Endothelial cell of umbilical vein (primary cell): ENCODE measurements around the gene LAMP5. TPM values are rescaled to one million over a fixed set of nuclear protein-coding genes. Genes with fewer than 3 reads are reported as not detected.

Experiments
- BruUV-seq: library from RNA; stranded (reverse); fragments of 400-500 nt; replicated peaks from 2 replicates; lab custom pipeline; 2021; lab: Mats Ljungman, UMichigan
- CTCF ChIA-PET: fragments of 300-600, 350-600 bp; sonication (Branson Sonifier 250); formaldehyde crosslinking; loops from one replicate; lab custom pipeline; 2021; ENCODE audit warnings: antibody characterized with exemption, inconsistent platforms; lab: Charles Lee
- POLR2A ChIA-PET: fragments of 300-600, 350-600 bp; sonication (Branson Sonifier 250); formaldehyde crosslinking; loops from one replicate; lab custom pipeline; 2021; ENCODE audit warnings: antibody characterized with exemption, inconsistent platforms; lab: Charles Lee
- DNase-seq: peaks from one replicate; pipeline ENCODE4 v3.0.0-alpha.2; 2011; ENCODE audit warnings: low read depth, low spot score
- FAIRE-seq: peaks from 2 replicates; lab custom pipeline; 2011; peaks lifted over from hg19 to GRCh38; lab: Jason Lieb, UNC
- H2AFZ ChIP-seq: 2 replicates; pipeline ENCODE4 v1.6.0; 2012; ENCODE audit warnings: low read depth, low read length, control low read depth, inconsistent platforms
- H3K27ac ChIP-seq: 2 replicates; pipeline ENCODE4 v1.5.1; 2011; ENCODE audit warnings: low read depth, mild to moderate bottlenecking, control low read depth, low read length, moderate library complexity; ENCODE audit not compliant: insufficient read depth
- H3K27me3 ChIP-seq, 2 experiments: 2 replicates each; pipeline versions ENCODE4 v1.6.0 to v1.6.1; 2011; ENCODE audit warnings: low read length in 2 of 2, mixed read lengths in 1 of 2; ENCODE audit not compliant: control insufficient read depth in 2 of 2, insufficient read depth in 2 of 2
- H3K36me3 ChIP-seq, 2 experiments: 2 replicates in 1 of 2; 3 replicates in 1 of 2; pipeline ENCODE4 v1.5.1; 2011; ENCODE audit warnings: low read length in 2 of 2, mild to moderate bottlenecking in 1 of 2, moderate library complexity in 1 of 2; ENCODE audit not compliant: control insufficient read depth in 2 of 2, insufficient read depth in 2 of 2; ENCODE audit errors: extremely low read depth in 1 of 2
- H3K4me1 ChIP-seq: 3 replicates; pipeline ENCODE4 v1.5.1; 2011; ENCODE audit warnings: mild to moderate bottlenecking, low read length; ENCODE audit not compliant: control insufficient read depth, insufficient read depth; ENCODE audit errors: extremely low read depth
- H3K4me2 ChIP-seq: 2 replicates; pipeline ENCODE4 v1.6.1; 2011; ENCODE audit warnings: low read length, control low read depth, mixed read lengths; ENCODE audit not compliant: insufficient read depth
- H3K4me3 ChIP-seq, 3 experiments: fragments of 200-600 bp in 1 of 3; sonication (generic), shearing (Covaris generic) in 1 of 3; replicated peaks in 1 of 3; 2 replicates each; pipeline ENCODE4 v1.5.1; 2011 to 2016; ENCODE audit warnings: control low read depth in 3 of 3, low read length in 3 of 3, mild to moderate bottlenecking in 2 of 3, inconsistent platforms in 1 of 3, low read depth in 1 of 3, moderate library complexity in 1 of 3; ENCODE audit not compliant: insufficient read depth in 1 of 3
- H3K79me2 ChIP-seq: 2 replicates; pipeline ENCODE4 v1.6.0; 2012; ENCODE audit warnings: low read length, inconsistent platforms; ENCODE audit not compliant: control insufficient read depth, insufficient read depth
- H3K9ac ChIP-seq: replicated peaks from 2 replicates; pipeline ENCODE3; 2011; ENCODE audit warnings: low read length, control low read depth; ENCODE audit not compliant: insufficient read depth; ENCODE audit errors: extremely low read depth
- H3K9me1 ChIP-seq: replicated peaks from 3 replicates; pipeline ENCODE4 v1.6.0; 2011; ENCODE audit warnings: mild to moderate bottlenecking, low read length; ENCODE audit not compliant: control insufficient read depth, insufficient read depth; ENCODE audit errors: extremely low read depth
- H3K9me3 ChIP-seq: replicated peaks from 2 replicates; pipeline ENCODE4 v1.5.1; 2012; ENCODE audit warnings: low read length, inconsistent platforms; ENCODE audit not compliant: control insufficient read depth, insufficient read depth
- H4K20me1 ChIP-seq: replicated peaks from 2 replicates; pipeline ENCODE3; 2011; ENCODE audit warnings: mild to moderate bottlenecking, low read length; ENCODE audit not compliant: control insufficient read depth, insufficient read depth; ENCODE audit errors: extremely low read depth
- CTCF ChIP-seq, 2 donors: IDR thresholded peaks; 1 replicate in 1 of 2; 2 replicates in 1 of 2; pipeline ENCODE4 v1.5.1; 2011; ENCODE audit warnings: low read length in 2 of 2, mild to moderate bottlenecking in 2 of 2, moderate library complexity in 2 of 2, control low read depth in 1 of 2, inconsistent platforms in 1 of 2, low read depth in 1 of 2; ENCODE audit not compliant: insufficient read depth in 1 of 2; ENCODE audit errors: extremely low read depth in 1 of 2
- EZH2 ChIP-seq: IDR thresholded peaks from 2 replicates; pipeline ENCODE4 v1.6.1; 2012; ENCODE audit warnings: borderline replicate concordance, low read depth, mild to moderate bottlenecking, moderate library complexity, low read length, inconsistent platforms; ENCODE audit not compliant: severe bottlenecking
- FOS ChIP-seq: IDR thresholded peaks from 2 replicates; pipeline ENCODE4 v1.6.1; 2011; ENCODE audit warnings: mild to moderate bottlenecking, low read length, moderate library complexity, borderline replicate concordance; ENCODE audit not compliant: insufficient read depth
- GATA2 ChIP-seq: IDR thresholded peaks from 2 replicates; pipeline ENCODE4 v1.7.0; 2011; ENCODE audit warnings: low read depth, mild to moderate bottlenecking, moderate library complexity, mixed read lengths, low read length; ENCODE audit not compliant: insufficient read length, insufficient read depth
- JUN ChIP-seq: IDR thresholded peaks from 2 replicates; pipeline ENCODE4 v1.6.1; 2011; ENCODE audit warnings: borderline replicate concordance, low read depth; ENCODE audit not compliant: insufficient read length, insufficient read depth
- MAX ChIP-seq: IDR thresholded peaks from 2 replicates; pipeline ENCODE4 v1.6.1; 2011; ENCODE audit not compliant: insufficient read depth, insufficient read length
- MYC ChIP-seq: IDR thresholded peaks from one replicate; pipeline ENCODE4 v1.6.1; 2011; ENCODE audit warnings: mild to moderate bottlenecking, low read depth, low read length
- POLR2A ChIP-seq: IDR thresholded peaks from 2 replicates; pipeline ENCODE4 v1.6.1; 2012; ENCODE audit warnings: low read depth, mild to moderate bottlenecking, control low read depth, low read length
- POLR2AphosphoS5 ChIP-seq: IDR thresholded peaks from 2 replicates; pipeline ENCODE4 v1.6.1; 2012; ENCODE audit warnings: low read depth, mild to moderate bottlenecking, control low read depth, low read length, moderate library complexity; ENCODE audit not compliant: insufficient read depth
- dilution Hi-C: fragments of 300-500 bp; cut with MboI; formaldehyde crosslinking; loops from one replicate; pipeline ENCODE4 v1.15.0; 2019; ENCODE audit warnings: low sequenced_read_pairs; ENCODE audit not compliant: extremely low pct_ligation_motif_present
- intact Hi-C: fragments of 100-400 bp; cut with micrococcal nuclease; formaldehyde crosslinking; loops from one replicate; pipeline ENCODE4 v1.10.0; 2022
- polyA plus RNA-seq, 4 experiments: library from polyadenylated mRNA; depleted of rRNA in 3 of 4; stranded (reverse) in 3 of 4; unstranded in 1 of 4; fragments of >200 nt; gene quantifications; 2 replicates each; pipeline versions ENCODE4 v1.2.1 to v1.2.3, GENCODE V29; 2011 to 2012; ENCODE audit warnings: missing spikeins in 1 of 4
- total RNA-seq: library from RNA; stranded (reverse); gene quantifications from 2 replicates; pipeline ENCODE4 v1.2.3, GENCODE V29; 2021

LAMP5 gene
- total and polyA plus RNA-seq, 2 donors (not counting 3 experiments of a cell fraction or from before 2014, with no cell fraction given): not detected

- no TSS peak for BruUV-seq
- no peak for TF ChIP-seq POLR2A
- TF ChIP-seq EZH2: no peak
- TF ChIP-seq GATA2: no peak
- TF ChIP-seq POLR2AphosphoS5: no peak
- no peak for TF ChIP-seq FOS
- TF ChIP-seq JUN: no peak
- TF ChIP-seq MYC: no peak
- TF ChIP-seq MAX: no peak
- no peak for TF ChIP-seq CTCF (IDR thresholded peaks at IDR 0.05; ENCODE audit: extremely low read depth in 1 of 2, insufficient read depth in 1 of 2, low read depth in 1 of 2, low read length in 2 of 2)
Measured at GRCh38 chr20:9534025-9534424, 19.6 kb downstream of the LAMP5 start.

More at GRCh38 chr20:9534025-9534424, 19.6 kb downstream of the LAMP5 start:
- ChIA-PET POLR2A (no interaction called here), CTCF (interaction anchor here (1.3 kb wide), 1 partner anchor 15 kb away, joined by 4 read pairs; no protein-coding TSS in a partner anchor)
- intact Hi-C loops: no loop called here
- no peaks in the 10 kb centered on the region for H4K20me1 ChIP-seq
- H3K9me3 ChIP-seq: no peaks in the 10 kb centered on the region
- no peak overlapping the region for H3K27ac ChIP-seq
- dilution Hi-C loops: no loop called here
- H3K4me3 ChIP-seq: no peak overlapping the region
- no peak overlapping the region for H3K9ac ChIP-seq
- FAIRE-seq (no peak), DNase-seq (no peak)
- no peaks in the 10 kb centered on the region for H3K79me2 ChIP-seq
- H3K4me1 ChIP-seq: no peaks in the 10 kb centered on the region
- no peaks in the 10 kb centered on the region for H3K36me3 ChIP-seq
- H3K27me3 ChIP-seq: peaks cover 0 to 3% of the 10 kb centered on the region in 2 experiments
- no peak overlapping the region for H3K4me2 ChIP-seq
- H2AFZ ChIP-seq: no peak overlapping the region
- no peaks in the 10 kb centered on the region for H3K9me1 ChIP-seq
